ENCODE results near the gene ZNF346.

The ZNF346 gene

DNA sequence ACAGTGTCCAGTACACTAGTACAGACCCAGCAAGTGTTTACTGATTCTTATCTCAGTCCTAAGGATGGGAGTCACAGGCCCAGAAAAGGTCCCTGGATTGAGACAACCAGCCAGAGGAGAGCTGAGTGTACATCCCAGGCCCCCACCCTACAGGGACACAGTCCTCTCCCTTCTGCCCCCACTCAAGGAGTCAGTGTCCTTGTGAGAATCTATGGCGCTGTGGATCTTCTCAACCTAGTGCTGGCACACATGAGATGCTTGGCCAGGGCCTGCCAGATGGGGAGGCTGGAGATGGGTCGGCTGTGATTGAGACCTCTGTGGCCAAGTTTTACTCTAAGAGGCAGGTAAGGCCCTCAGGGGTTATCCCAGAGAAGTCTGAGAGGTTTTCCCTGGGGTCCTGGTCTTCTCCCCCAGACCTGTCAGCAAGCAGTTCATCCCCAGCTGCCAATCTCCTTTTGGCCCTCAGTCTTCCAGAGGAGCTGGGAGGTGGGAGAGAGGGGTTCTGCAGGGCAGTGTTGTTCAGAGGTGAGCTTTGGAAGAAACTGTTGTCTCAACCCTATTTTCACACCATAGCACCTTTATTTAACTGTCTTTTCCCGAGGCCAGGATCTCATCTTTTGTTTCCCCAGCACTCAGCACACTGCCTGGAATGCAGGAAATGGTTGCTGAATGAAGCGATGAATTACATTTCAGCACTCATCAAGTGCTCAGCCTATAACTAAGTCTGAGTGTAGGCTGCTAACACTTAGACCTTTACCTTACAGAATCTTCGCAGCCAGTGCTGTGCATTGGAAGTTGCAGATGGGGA is 107.9 kb downstream of the ZNF346 start:
- H3K9me3 Mint-ChIP-seq = no peaks in the 10 kb centered on the region
- H3K4me1 Mint-ChIP-seq = peaks cover 39% of the 10 kb centered on the region
- H3K4me3 Mint-ChIP-seq = no peak overlapping the region
- H3K27me3 Mint-ChIP-seq = no peaks in the 10 kb centered on the region
- H3K27ac Mint-ChIP-seq = no peak overlapping the region
- peaks cover under 1% of the 10 kb centered on the region for H3K36me3 Mint-ChIP-seq
